ENCODE measurements around the gene DOK3.

Gene DOK3

GRCh38 chr5:177457852-177458681 is 51.6 kb downstream of the DOK3 start:
- H3K4me3 ChIP-seq (replicated peaks; ENCODE audit: insufficient read depth, low read length), result no peak overlapping the region
- TF ChIP-seq GABPA (IDR thresholded peaks at IDR 0.05; ENCODE audit: low read depth) (no peak), CTCF (IDR thresholded peaks at IDR 0.05; ENCODE audit: insufficient read depth, low read length) (no peak)
- peak overlapping the region; percentile 33 for H3K27ac ChIP-seq (replicated peaks)
- DNase-seq (ENCODE audit: low read depth in 1 of 2, low spot score in 1 of 2), result no peak
- no peaks in the 10 kb centered on the region for H3K27me3 ChIP-seq (ENCODE audit: insufficient read depth, poor library complexity, severe bottlenecking)

- Histone ChIP-seq H3K27me3 (ENCODE audit: insufficient read depth, poor library complexity, severe bottlenecking) (no peaks in the 10 kb centered on the region), H3K27ac (replicated peaks) (no peak overlapping the region), H3K4me3 (replicated peaks; ENCODE audit: insufficient read depth, low read length) (no peak overlapping the region)
- peak; percentile 91 to 94 for DNase-seq (ENCODE audit: low read depth in 1 of 2, low spot score in 1 of 2)
- TF ChIP-seq CTCF (IDR thresholded peaks at IDR 0.05; ENCODE audit: insufficient read depth, low read length) (peak; percentile 24), SPI1 (IDR thresholded peaks at IDR 0.05; ENCODE audit: borderline replicate concordance, low read depth) (no peak)
These were observed 52.4 kb downstream of the DOK3 start for GRCh38 chr5:177456976-177457851.

- Histone ChIP-seq H3K27ac (replicated peaks) (no peak overlapping the region), H3K27me3 (ENCODE audit: insufficient read depth, poor library complexity, severe bottlenecking) (no peaks in the 10 kb centered on the region), H3K4me3 (replicated peaks; ENCODE audit: insufficient read depth, low read length) (no peak overlapping the region)
- TF ChIP-seq POLR2AphosphoS5 (IDR thresholded peaks at IDR 0.05; ENCODE audit: low read depth) (no peak), CTCF (IDR thresholded peaks at IDR 0.05; ENCODE audit: insufficient read depth, low read length) (no peak), REST (IDR thresholded peaks at IDR 0.05; ENCODE audit: insufficient replicate concordance, low read depth) (no peak), GABPA (IDR thresholded peaks at IDR 0.05; ENCODE audit: low read depth) (no peak), SPI1 (IDR thresholded peaks at IDR 0.05; ENCODE audit: borderline replicate concordance, low read depth) (no peak)
- no peak for DNase-seq (ENCODE audit: low read depth in 1 of 2, low spot score in 1 of 2)
These were observed 53.0 kb downstream of the DOK3 start for GRCh38 chr5:177456591-177456964.

- TF ChIP-seq REST (IDR thresholded peaks at IDR 0.05; ENCODE audit: insufficient replicate concordance, low read depth) (no peak), CTCF (IDR thresholded peaks at IDR 0.05; ENCODE audit: insufficient read depth, low read length) (peak; percentile 85), POLR2AphosphoS5 (IDR thresholded peaks at IDR 0.05; ENCODE audit: low read depth) (peak; percentile 16), SPI1 (IDR thresholded peaks at IDR 0.05; ENCODE audit: borderline replicate concordance, low read depth) (no peak), GABPA (IDR thresholded peaks at IDR 0.05; ENCODE audit: low read depth) (peak; percentile 19; the same call in 1 of the 2 replicates)
- peak; percentile 80 to 94 for DNase-seq (ENCODE audit: low read depth in 1 of 2, low spot score in 1 of 2)
- Histone ChIP-seq H3K27ac (replicated peaks) (peak overlapping the region; percentile 80), H3K4me3 (replicated peaks; ENCODE audit: insufficient read depth, low read length) (peak overlapping the region; percentile 75), H3K27me3 (ENCODE audit: insufficient read depth, poor library complexity, severe bottlenecking) (no peaks in the 10 kb centered on the region)
These were observed 53.7 kb downstream of the DOK3 start for GRCh38 chr5:177455661-177456590.
